ENCODE data around the gene PKIG. TPM values are rescaled to one million over a fixed set of nuclear protein-coding genes. Genes with fewer than 3 reads are reported as not detected.

The PKIG gene
- total and polyA plus RNA-seq, 2 donors (not counting 3 experiments of a cell fraction or from before 2014, with no cell fraction given), result 135 to 167 TPM

DNA sequence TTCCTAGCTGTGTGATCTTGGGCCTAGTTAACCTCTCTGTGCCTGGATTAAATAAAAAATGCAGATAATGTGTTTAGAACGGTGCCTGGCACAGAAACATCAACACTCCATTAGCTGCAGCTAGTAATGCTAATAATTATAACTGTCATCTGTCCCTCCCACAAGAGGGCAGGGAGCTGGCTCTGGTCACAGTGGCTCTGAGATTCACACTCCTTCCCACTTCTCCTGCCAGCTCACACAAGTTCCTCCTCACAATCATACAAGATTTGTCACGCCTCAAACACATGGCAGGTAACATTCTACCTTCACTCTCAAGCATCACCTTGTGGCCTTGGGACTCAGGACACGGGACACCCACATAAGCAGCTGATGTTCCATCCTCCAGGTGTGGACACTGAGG, 66.7 kb downstream of the PKIG start:
- Histone ChIP-seq H3K36me3 (ENCODE audit: control insufficient read depth in 2 of 2, extremely low read depth in 1 of 2, insufficient read depth in 2 of 2, low read length in 2 of 2) (no peaks in the 10 kb centered on the region), H3K4me1 (ENCODE audit: control insufficient read depth, extremely low read depth, insufficient read depth, low read length) (peaks cover 29% of the 10 kb centered on the region), H3K9ac (replicated peaks; ENCODE audit: extremely low read depth, insufficient read depth, low read length) (no peak overlapping the region), H3K9me1 (replicated peaks; ENCODE audit: control insufficient read depth, extremely low read depth, insufficient read depth, low read length) (no peaks in the 10 kb centered on the region), H3K4me2 (ENCODE audit: insufficient read depth, low read length) (no peak overlapping the region), H4K20me1 (replicated peaks; ENCODE audit: control insufficient read depth, extremely low read depth, insufficient read depth, low read length) (no peaks in the 10 kb centered on the region), H3K27ac (ENCODE audit: insufficient read depth, low read depth, low read length) (no peak overlapping the region), H3K79me2 (ENCODE audit: control insufficient read depth, insufficient read depth, low read length) (no peaks in the 10 kb centered on the region), H3K4me3 (replicated peaks in 1 of 3; ENCODE audit: insufficient read depth in 1 of 3, low read depth in 1 of 3, low read length in 3 of 3) (no peak overlapping the region), H3K27me3 (ENCODE audit: control insufficient read depth in 2 of 2, insufficient read depth in 2 of 2, low read length in 2 of 2) (peaks cover 4 to 5% of the 10 kb centered on the region in 2 experiments), H2AFZ (ENCODE audit: low read depth, low read length) (no peak overlapping the region), H3K9me3 (replicated peaks; ENCODE audit: control insufficient read depth, insufficient read depth, low read length) (no peaks in the 10 kb centered on the region)
- dilution Hi-C loops (cut with MboI; ENCODE audit: extremely low pct_ligation_motif_present, low sequenced_read_pairs), result no loop called here
- FAIRE-seq (no peak), DNase-seq (ENCODE audit: low read depth, low spot score) (no peak)
- intact Hi-C loops (cut with micrococcal nuclease), result no loop called here
- CTCF ChIA-PET, result interaction anchor here (0.8 to 4.1 kb wide), 3 partner anchors 34 to 41 kb away, joined by 3 to 38 read pairs (median 3); no protein-coding TSS in a partner anchor
- BruUV-seq (replicated peaks), result no TSS peak
- TF ChIP-seq MYC (IDR thresholded peaks at IDR 0.05; ENCODE audit: low read depth, low read length), result no peak
- TF ChIP-seq POLR2AphosphoS5 (IDR thresholded peaks at IDR 0.05; ENCODE audit: insufficient read depth, low read depth, low read length), result no peak
- no peak for TF ChIP-seq POLR2A (IDR thresholded peaks at IDR 0.05; ENCODE audit: low read depth, low read length)
- TF ChIP-seq FOS (IDR thresholded peaks at IDR 0.05; ENCODE audit: borderline replicate concordance, insufficient read depth, low read length), result no peak
- no peak for TF ChIP-seq JUN (IDR thresholded peaks at IDR 0.05; ENCODE audit: borderline replicate concordance, insufficient read depth, insufficient read length, low read depth)
- TF ChIP-seq EZH2 (IDR thresholded peaks at IDR 0.05; ENCODE audit: borderline replicate concordance, low read depth, low read length, severe bottlenecking), result no peak
- TF ChIP-seq GATA2 (IDR thresholded peaks at IDR 0.05; ENCODE audit: insufficient read depth, insufficient read length, low read depth, low read length), result no peak
- TF ChIP-seq, protein P1, sequence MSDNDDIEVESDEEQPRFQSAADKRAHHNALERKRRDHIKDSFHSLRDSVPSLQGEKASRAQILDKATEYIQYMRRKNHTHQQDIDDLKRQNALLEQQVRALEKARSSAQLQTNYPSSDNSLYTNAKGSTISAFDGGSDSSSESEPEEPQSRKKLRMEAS (IDR thresholded peaks at IDR 0.05; ENCODE audit: insufficient read depth, insufficient read length), result no peak
- TF ChIP-seq, protein P2, sequence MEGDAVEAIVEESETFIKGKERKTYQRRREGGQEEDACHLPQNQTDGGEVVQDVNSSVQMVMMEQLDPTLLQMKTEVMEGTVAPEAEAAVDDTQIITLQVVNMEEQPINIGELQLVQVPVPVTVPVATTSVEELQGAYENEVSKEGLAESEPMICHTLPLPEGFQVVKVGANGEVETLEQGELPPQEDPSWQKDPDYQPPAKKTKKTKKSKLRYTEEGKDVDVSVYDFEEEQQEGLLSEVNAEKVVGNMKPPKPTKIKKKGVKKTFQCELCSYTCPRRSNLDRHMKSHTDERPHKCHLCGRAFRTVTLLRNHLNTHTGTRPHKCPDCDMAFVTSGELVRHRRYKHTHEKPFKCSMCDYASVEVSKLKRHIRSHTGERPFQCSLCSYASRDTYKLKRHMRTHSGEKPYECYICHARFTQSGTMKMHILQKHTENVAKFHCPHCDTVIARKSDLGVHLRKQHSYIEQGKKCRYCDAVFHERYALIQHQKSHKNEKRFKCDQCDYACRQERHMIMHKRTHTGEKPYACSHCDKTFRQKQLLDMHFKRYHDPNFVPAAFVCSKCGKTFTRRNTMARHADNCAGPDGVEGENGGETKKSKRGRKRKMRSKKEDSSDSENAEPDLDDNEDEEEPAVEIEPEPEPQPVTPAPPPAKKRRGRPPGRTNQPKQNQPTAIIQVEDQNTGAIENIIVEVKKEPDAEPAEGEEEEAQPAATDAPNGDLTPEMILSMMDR (IDR thresholded peaks at IDR 0.05; ENCODE audit: extremely low read depth in 1 of 2, insufficient read depth in 1 of 2, low read depth in 1 of 2, low read length in 2 of 2), result no peak
- POLR2A ChIA-PET, result no interaction called here
